Measurements from ENCODE around the gene ISG20. TPM values are rescaled to one million over a fixed set of nuclear protein-coding genes. Genes with fewer than 3 reads are reported as not detected.

Gene ISG20
- total RNA-seq, 4 donors from 2014 or later = 14.3 to 47.8 (median 35.1) TPM

- 83% methylated on average over 4 of the region's 4 CpGs for WGBS, 2 donors
- H3K4me1 ChIP-seq = no peaks in the 10 kb centered on the region
- H3K27me3 ChIP-seq = no peaks in the 10 kb centered on the region
- no peak overlapping the region for H3K27ac ChIP-seq
- H3K9me3 ChIP-seq = no peaks in the 10 kb centered on the region
- TF ChIP-seq POLR2A (IDR thresholded peaks at IDR 0.05) = no peak
- TF ChIP-seq CTCF (IDR thresholded peaks at IDR 0.05) = no peak
- no peak overlapping the region for H3K4me3 ChIP-seq (replicated peaks in 1 of 3)
- no peaks in the 10 kb centered on the region for H3K36me3 ChIP-seq
- intact Hi-C loops (cut with DNase I) = no loop called here
- no peak for DNase-seq
Measured at GRCh38 chr15:88661761-88662556, 23.1 kb downstream of the ISG20 start.

GRCh38 chr15:88663141-88663621, 24.4 kb downstream of the ISG20 start:
- H3K4me1 ChIP-seq = no peaks in the 10 kb centered on the region
- H3K36me3 ChIP-seq = no peaks in the 10 kb centered on the region
- intact Hi-C loops (cut with DNase I) = no loop called here
- WGBS, 2 donors = 80 to 89% methylated on average over 2 to 6 of the region's 6 CpGs
- H3K9me3 ChIP-seq = no peaks in the 10 kb centered on the region
- no peak for TF ChIP-seq POLR2A (IDR thresholded peaks at IDR 0.05)
- no peak for TF ChIP-seq CTCF (IDR thresholded peaks at IDR 0.05)
- no peak for DNase-seq
- H3K27ac ChIP-seq = no peak overlapping the region
- no peak overlapping the region for H3K4me3 ChIP-seq (replicated peaks in 1 of 3)
- H3K27me3 ChIP-seq = no peaks in the 10 kb centered on the region

- no peak overlapping the region for H3K4me3 ChIP-seq (replicated peaks in 1 of 3)
- intact Hi-C loops (cut with DNase I) = no loop called here
- WGBS, 2 donors = 71 to 76% methylated on average over 4 to 7 of the region's 7 CpGs
- no peaks in the 10 kb centered on the region for H3K36me3 ChIP-seq
- TF ChIP-seq CTCF (IDR thresholded peaks at IDR 0.05) = peak in 4 of 6 experiments; percentile 47 to 75 (median 62)
- no peak for TF ChIP-seq POLR2A (IDR thresholded peaks at IDR 0.05)
- DNase-seq = peak; percentile 55 to 56
- no peaks in the 10 kb centered on the region for H3K4me1 ChIP-seq
- H3K27me3 ChIP-seq = no peaks in the 10 kb centered on the region
- no peak overlapping the region for H3K27ac ChIP-seq
- no peaks in the 10 kb centered on the region for H3K9me3 ChIP-seq
Measured at GRCh38 chr15:88664151-88664778, 25.4 kb downstream of the ISG20 start.

GRCh38 chr15:88674661-88675060, 35.8 kb downstream of the ISG20 start:
- intact Hi-C loops (cut with DNase I) = no loop called here
- H3K4me3 ChIP-seq (replicated peaks in 1 of 3) = no peak overlapping the region
- 82 to 85% methylated on average over 4 of the region's 4 CpGs for WGBS, 2 donors

More at GRCh38 chr15:88674661-88675060, 35.8 kb downstream of the ISG20 start:
- no peaks in the 10 kb centered on the region for H3K36me3 ChIP-seq
- DNase-seq = no peak
- no peaks in the 10 kb centered on the region for H3K27me3 ChIP-seq
- H3K9me3 ChIP-seq = no peaks in the 10 kb centered on the region
- no peak for TF ChIP-seq CTCF (IDR thresholded peaks at IDR 0.05)
- no peak for TF ChIP-seq POLR2A (IDR thresholded peaks at IDR 0.05)
- H3K4me1 ChIP-seq = no peaks in the 10 kb centered on the region
- H3K27ac ChIP-seq = no peak overlapping the region

Measured in thyroid gland (tissue), 4 donors.